Panc1 (cell line): ENCODE data around the gene CIPC.

Experiments used
- CTCF ChIP-seq: fragments of 450-650 bp; IDR thresholded peaks from 2 replicates; pipeline ENCODE4 v1.5.1; 2017; ENCODE audit warnings: mild to moderate bottlenecking
- POLR2AphosphoS5 ChIP-seq: IDR thresholded peaks from 2 replicates; pipeline ENCODE4 v1.6.1; 2012; ENCODE audit warnings: mild to moderate bottlenecking, low read depth, low read length, moderate library complexity
- REST ChIP-seq, 2 experiments: IDR thresholded peaks; 2 replicates each; pipeline ENCODE4 v1.6.1; 2011 to 2012; ENCODE audit warnings: low read depth in 2 of 2, control low read depth in 1 of 2, low read length in 1 of 2, mild to moderate bottlenecking in 1 of 2, moderate library complexity in 1 of 2; ENCODE audit not compliant: insufficient read depth in 1 of 2

GRCh38 chr14:77128414-77128891, 30.4 kb downstream of the CIPC start:
- TF ChIP-seq CTCF (no peak), POLR2AphosphoS5 (no peak), REST (IDR thresholded peaks at IDR 0.05; ENCODE audit: insufficient read depth in 1 of 2, low read depth in 2 of 2, low read length in 1 of 2) (no peak)
